ENCODE results near the gene RNF8.
"Not testable (repeated sequence)": the region's sequence is repeated elsewhere in the genome, so short reads cannot be mapped to it uniquely, and the experiment has no call there.

Gene RNF8

DNA sequence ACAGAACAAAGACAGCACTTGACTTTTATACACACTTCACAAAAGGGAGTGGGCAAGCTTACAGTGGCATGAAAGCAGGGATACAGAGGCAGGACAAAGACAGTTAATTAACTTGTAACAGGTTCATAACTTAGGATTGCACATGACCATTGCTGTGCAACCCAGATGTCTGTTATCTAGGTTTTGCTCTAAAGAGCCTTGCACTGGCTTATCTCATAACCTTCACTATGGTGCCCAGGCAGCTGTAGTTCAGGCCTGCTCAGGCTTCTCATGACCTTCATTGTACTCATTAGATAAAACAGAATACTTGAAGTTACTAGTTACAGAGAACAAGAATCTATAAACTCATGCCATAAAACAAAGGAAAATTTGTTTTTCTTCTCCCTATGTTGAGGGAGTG lies 47.9 kb downstream of the RNF8 start:
- not testable (repeated sequence) for DNase-seq

DNA sequence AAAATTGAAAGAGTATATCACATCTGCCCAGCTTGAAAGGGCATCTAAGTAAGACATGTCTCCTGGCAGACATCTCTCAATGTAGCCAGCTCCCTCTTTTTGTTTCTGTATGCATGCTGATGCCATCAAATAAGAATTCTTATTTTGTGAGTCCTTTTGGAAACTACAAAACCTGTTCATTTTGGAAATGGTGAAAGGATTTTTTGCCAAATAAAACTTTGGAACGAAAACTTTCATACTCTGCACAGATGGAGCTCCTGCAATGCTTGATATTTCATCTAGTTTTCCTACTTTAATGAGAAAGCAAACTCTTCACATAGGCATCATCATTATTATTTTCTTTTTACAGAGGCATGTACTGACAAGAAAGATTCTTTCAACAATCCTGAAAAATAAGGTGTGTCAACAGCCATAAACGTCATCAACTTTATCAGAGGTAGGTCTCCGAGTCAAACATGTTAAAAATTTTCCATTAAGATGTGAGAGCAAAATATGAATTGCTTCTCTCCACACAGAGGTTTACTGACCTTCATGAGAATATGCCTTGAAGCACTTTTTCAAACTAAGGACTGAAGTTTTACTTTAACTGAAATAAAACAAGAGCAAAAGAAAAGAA lies 53.1 kb downstream of the RNF8 start:
- no peak for DNase-seq

DNA sequence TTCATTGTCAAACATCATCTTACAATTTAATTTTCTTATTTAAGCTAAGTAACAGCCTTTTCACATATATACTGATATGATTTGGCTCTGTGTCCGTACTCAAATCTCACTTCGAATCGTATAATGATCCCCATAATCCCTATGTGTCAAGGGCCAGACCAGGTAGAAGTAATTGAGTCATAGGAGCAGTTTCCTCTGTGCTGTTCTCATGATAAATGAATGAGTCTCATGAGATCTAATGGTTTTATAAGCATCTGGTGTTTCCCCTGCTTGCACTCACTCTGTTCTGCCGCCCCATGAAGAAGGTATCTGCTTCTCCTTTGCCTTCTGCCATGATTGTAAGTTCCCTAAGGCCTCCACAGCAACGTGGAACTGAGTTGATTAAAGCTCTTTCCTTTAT lies 54.2 kb downstream of the RNF8 start:
- DNase-seq, result no peak

DNA sequence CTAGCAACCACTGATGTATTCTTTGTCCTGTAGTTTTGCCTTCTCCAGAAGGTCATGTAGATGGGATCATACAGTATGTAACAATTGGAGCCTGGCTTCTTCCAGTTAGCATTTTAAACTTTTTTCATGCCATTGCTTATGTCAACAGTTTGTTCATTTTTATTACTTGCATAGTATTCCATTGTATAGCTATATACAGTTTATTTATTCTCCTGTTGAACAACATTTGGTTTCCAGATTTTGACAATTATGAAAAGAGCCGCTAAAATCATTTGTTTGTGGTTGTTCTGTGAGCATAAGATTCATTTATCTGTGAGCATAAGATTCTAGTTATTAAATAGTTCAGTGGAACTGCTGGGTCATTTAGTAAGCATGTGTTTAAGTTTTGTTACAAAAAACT lies 55.7 kb downstream of the RNF8 start:
- no peak for DNase-seq

DNA sequence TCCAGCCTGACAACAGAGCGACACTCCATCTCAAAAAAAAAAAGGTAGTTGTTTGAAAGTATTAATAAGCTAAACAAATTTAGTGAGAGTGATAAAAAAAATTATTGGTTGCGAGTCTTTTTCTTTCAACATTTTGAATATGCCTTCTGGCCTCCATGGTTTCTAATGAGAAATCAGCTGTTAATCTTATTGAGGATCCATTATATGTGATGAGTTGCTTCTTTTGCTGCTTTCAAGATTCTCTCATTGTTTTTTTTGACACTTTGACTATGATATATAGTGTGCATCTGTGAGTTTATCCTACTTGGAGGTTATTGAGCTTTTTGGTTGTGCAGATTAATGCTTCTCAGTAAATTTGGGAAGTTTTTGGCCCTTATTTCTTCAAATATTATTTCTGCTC lies 63.6 kb downstream of the RNF8 start:
- no peak for DNase-seq

DNA sequence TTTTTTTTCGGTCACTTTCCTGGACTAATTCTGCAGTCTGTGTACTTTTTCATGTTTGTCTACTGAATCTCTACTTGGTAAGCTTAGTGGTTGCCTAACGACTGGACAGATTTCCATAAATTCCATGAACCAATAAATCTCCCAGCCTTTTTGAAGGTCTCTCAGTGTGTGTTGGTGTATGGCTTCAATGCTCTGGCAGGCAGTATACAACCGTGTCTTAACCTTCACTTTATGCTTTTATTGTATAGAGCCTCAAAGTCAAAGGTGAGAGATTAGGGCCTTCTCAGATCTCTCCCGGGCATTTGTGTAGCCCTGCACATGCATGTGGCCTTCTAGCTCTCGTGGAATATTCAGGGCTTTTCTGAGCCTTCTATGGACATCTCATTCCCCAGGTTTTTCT lies 64.9 kb downstream of the RNF8 start:
- no peak for DNase-seq

DNA sequence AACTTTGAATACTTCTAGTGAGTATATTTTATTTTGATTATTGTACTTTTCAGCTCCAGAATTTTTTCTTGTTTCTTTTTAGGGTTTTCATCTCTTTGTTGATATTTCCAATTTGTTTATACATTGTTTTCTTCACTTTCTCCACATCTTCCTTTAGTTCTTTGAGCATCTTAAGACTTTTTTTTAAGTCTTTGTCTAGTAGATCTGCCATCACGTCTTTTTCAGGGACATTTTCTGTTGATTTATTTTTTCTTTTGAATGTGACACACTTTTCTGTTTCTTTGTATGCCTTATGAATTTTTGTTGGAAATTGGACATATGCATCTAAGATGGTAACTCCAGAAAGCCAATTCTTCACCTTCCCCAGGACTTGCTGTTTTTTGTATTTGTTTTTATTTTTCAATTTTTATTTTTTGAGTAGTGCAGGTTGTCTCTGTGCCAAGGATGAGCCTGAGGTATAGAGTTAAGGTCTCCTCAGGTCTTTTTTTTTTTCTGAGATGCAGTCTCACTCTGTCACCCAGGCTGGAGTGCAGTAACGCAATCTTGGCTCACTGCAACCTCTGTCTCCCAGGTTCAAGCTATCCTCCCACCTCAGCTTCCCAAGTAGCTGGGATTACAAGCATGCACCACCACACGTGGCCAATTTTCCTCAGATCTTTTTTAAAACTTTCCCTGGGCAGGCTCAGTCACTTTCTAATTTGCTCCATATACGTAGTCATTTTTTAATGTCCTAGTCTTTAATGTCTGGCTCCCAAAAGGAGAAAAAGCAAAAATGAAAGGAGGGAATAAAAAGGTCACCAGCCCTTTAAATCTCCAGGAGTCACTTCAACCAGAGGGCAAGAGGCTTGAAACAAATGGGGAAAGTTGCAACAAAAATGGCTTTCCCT lies 72.5 kb downstream of the RNF8 start:
- no peak for DNase-seq

DNA sequence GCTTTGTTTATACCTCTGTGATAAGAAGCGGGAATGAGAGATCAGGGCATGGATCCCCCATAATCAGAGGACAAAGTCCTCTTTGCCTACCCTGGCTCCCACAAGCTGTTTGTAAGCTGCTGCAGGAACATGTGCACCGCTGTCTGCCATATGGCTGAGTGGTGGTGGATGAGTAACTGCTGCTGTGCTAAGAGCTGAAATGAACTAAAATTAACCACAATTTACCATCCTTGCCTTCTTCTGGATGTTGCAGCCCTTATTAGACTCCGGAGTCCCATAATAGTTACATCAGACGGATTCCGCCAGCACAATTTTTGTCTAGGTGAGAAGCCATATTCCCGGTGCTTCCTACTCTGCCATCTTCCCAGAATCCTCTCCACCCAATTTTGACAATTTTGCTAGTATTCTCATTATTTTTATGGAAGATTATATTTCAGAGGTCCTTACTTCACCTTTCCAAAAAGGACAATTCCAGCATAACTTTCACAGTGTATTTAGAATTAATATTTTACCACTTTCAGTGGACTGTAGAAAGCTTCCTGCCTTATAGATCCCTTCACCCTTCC lies 73.2 kb downstream of the RNF8 start:
- DNase-seq, result no peak

DNA sequence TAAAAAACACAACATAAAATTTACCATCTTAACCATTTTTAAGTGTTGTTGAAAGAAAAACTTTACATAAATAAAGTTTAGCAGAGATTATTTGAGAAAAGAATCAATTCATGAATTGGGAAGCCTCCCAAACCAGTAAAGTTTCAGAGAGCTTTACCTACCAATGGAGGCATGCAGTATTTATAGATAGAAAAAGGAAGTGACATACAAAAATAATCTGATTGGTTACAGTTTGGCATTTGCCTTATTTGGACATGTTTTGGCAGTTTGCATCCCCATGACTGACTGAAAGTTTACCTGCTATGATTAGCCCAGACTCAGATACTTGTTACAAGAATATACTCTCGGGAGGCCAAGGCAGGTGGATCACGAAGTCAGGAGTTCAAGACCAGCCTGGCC lies 75.6 kb downstream of the RNF8 start:
- DNase-seq, result no peak

DNA sequence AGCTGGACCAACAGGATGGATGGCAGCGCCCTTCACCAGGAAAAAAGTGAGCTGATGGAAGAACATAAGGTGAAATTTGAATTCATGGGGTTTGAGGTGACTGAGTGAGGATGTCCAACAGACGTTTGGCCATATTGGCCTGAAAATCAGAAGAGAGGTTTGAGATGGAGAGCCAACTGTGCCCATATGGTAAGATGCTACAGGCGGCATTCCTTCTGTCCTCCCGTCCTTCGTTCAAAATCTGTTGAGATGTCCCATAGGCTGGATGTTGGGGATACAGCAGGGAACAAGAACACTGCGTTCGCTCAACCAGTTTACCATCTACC lies 78.8 kb downstream of the RNF8 start:
- no peak for DNase-seq

DNA sequence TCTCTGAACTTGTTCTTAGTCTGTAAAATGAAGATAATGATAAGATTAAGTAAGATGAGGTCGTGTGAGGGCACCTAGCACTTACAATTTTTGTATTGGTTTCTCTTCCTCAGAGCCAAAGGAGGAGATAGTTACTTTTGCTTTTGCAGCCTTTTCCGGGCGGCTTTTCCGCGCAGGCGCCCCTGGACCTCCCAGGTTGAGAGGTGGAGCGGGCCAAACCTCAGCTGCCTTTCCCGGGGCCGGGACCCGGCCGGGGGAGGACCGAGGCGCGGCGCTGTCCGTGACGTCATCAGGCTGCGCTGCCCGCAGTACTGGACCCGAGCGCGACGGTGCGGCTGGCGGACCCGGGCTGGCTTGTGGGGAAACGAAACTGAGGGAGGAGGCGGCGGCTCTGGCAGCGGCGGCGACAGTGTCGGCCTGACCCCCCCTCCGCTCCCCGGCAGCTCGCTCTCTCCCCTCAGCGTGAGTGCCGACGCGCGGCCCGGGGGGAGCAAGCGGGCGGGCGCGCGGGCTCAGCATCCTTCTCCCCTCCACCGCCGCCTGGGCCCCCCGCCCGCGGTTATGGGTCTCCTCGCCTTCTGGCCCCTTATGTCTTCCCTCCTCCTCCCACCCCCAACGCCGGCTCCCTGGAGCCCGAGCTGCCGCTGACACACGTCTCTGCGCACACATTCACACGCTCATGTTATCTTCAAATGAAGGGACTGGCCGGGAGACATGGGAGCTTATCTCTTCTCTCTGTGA lies 79.3 kb downstream of the RNF8 start, which contains the start of gene CMTR1:
TSS of gene CMTR1 (plus strand) at position 306 of the 741 bp plus-strand sequence. CDS start 2,409 bp downstream, outside the sequence.
- peak; percentile 97 for DNase-seq

DNA sequence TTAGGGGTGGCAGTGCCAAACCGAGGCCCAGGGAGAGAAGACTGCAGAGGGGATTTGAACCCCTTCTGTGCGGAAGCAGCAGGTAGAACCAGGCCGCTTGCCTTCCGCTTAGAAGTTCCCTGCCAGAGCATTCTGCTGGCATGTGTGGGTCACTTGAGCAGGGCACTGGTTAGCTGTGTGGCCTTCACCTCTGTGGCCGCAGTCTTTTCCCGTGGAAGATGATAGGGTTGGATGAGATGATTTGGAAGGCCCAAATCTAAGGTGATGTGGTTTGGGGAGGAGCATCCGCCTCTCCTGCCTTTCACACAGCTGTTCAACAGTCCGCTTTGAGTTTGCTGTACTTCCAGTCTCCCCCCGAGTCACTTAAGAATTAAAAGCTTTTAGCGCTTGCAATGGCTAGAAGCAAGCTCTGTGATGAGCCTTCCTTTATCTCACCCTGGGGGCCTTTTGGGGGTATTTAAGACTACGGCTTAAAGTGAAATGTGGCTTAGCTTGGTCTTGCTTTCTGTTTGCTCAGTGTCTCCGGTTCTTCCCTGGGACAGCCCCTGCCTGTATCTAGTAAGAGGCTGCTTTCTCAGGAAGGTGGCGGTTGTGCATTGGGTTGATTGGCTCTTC lies 80.0 kb downstream of the RNF8 start:
- DNase-seq, result peak; percentile 17

DNA sequence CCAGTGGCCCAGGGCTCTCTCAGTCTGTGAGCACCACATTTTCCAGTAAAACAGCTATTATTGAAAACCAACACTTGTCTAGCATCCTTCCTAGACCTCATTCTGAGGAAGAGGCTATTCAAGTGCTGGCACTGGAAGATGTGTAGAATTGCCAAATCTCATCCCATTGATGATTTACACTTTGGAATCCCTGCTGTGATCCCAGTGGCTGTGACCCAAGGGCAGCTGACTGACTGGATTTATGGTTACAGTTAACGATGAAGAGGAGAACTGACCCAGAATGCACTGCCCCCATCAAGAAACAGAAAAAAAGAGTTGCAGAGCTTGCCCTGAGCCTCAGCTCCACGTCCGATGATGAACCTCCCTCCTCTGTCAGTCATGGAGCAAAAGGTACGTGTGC lies 81.6 kb downstream of the RNF8 start:
- DNase-seq, result no peak

DNA sequence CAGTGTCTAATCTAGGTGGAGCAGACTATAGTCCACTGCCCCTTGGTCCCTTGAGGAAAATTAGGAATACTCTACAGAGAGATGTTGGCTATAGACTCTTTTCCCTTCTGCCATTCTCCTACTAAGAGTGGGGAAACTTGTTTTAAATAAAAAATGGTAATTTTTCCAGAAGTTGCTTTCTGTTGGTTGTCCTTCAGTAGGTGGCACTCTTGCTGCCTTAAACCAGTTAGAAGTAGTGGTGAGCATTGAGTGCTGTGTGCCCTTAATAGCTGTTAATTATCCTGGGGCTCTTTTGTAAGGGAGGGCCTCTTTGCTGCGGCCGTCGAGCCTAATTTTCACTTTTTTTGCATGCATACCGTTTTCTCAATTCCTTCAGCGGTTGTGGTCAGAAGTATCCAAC lies 82.0 kb downstream of the RNF8 start:
- no peak for DNase-seq

DNA sequence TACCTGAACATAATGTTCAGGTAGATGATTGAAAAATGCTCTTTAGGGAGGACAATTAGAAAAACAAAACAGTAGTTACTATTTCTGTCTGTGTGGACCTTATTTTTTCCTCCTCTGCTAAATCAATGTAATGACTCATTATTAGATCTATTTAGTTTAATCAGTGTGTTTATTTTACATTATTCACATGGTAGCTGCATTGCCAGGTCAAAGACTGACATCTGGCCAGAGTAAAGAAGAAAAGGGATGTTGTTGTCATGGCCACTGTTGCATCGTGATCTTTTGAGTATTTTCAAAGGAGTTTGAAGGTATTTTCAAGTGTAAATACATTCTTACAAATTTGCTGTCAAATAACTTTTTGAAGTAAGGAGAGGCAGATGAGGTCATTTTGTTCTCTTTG lies 85.1 kb downstream of the RNF8 start:
- no peak for DNase-seq

DNA sequence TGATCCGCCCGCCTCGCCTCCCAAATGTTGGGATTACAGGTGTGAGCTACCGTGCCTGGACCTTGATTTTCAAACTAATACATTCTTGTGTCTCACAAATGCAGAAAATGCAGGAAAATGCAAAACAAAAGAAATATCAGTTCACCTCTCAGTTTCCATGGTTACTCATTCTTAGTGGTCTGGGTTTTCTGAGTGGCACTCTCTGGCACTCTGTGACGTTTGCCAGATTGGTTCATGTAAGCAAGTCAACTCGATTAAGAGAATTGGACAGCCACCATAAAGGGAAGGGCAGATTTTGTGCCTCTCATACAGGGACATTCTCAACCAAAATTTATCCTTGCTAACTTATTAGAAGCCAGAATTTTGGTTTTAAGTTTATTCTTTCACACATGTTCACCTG lies 87.9 kb downstream of the RNF8 start:
- DNase-seq, result no peak

DNA sequence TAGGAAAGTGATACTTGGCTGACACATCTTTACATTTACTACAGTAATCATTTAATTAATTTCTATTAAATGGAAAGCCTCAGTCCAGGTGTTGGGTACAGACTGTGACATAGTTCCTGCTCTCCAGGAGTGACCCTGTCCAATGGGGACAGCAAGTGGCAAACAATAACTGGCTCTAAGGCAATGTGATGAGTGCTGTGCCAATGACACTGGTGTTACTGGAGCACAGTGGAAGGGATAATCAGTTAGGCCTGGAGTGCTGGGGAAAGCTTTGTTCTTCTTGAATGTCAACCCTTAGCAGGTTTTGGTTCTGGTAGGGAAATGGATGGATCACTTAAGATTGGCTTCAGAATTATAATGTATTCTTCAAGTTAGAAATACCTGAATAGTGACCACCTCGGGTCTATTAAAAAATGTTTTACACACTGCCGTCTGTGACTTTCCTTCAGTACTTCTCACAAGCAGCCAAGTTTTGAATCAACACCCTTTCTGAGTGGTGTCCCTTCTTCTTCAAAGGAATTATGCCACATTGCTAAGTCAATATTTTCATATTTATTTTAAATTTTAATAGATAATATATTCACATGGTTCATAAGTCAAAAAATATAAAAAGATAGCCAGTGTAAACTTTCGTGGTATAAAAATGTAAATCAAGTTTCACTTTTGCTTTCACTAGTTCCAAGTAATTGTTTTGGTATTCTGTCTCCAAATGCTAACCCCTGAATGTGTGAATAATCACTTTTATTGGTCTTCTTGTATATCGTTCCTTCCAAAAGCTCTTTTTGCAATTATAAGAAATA lies 88.8 kb downstream of the RNF8 start:
- DNase-seq, result no peak

DNA sequence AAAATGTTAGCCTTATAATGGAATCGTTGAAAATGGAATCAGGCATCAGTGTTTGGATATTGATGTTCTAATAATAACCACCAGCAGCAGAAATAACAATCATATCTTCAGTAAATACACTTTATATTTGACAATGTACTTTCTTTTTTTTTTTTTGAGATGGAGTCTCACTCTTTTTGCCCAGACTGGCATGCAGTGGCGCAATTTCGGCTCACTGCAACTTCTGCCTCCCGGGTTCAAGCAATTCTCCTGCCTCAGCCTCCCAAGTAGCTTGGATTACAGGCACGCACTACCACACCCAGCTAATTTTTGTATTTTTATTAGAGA lies 89.4 kb downstream of the RNF8 start:
- not testable (repeated sequence) for DNase-seq
